Stimulated activated CD8-positive, alpha-beta memory T cell treated with anti-CD3 and anti-CD28 coated beads, Interleukin-15, amount 100 ng/mL, for 48 hours (primary cell): ENCODE measurements around the gene HEPH.
"Not testable (repeated sequence)": the region's sequence is repeated elsewhere in the genome, so short reads cannot be mapped to it uniquely, and the experiment has no call there.

ENCODE experiments used
- DNase-seq, 2 donors: peaks; one replicate each; pipeline ENCODE4 v3.0.0-alpha.2; 2020; ENCODE audit warnings: low read depth in 2 of 2

HEPH gene

DNA sequence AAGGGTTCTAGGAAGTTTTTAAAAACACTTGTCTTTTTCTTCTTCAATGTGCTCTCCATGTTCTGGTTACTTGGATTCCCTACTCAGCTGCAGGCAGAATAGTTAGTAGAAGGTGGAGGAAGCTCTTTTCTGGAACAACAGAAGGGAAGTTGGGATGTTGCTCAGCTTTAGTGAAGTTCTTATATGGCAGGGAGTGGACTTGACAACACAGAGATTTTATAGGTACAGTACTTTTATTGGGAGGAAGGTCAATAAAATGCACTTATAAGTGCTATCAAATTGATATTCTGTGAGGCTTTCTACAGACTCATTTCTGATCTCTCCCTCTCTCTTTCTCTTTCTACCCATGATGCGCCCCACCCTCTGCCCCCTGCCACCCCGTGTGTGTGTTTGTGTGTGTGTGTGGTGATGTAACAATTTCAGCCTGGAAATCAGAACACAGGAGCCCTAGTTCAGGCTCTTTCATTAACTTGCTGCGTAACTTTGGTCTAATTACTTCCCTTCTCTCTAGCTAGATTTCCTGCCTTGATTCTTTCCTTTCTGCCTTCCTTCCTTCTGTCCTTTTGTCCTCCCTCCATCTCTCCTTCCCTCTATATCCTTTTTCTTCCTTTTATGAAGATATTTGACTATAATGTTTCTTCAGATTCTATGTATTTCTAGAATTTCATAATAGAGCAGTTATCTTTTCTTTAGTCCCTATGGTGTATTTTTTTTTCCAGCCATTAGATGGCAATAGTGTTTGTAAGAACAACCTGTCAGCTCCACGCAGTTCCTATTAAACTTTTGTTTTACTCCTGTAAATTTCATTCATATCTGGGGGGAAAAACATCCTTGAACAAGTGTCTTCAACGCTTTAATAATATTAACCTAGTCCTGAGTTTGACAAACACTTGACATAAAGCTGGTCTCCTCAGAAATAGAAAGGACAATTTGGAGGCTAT is 37.1 kb downstream of the HEPH start:
- no peak for DNase-seq

DNA sequence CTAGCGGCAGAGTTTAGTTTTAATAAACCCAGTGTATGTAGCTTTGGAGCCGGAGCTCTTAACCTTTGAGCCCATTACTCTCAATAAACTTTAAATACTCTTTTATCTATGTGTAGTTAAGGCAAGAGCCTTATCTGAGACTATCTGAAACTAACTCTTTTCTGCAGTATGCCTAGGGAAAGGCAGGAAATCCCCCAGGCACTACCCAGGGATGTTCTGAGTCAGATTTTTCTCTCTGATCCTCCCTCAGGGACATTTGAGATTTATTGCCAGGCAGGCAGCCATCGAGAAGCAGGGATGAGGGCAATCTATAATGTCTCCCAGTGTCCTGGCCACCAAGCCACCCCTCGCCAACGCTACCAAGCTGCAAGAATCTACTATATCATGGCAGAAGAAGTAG is 39.1 kb downstream of the HEPH start:
- DNase-seq = no peak

DNA sequence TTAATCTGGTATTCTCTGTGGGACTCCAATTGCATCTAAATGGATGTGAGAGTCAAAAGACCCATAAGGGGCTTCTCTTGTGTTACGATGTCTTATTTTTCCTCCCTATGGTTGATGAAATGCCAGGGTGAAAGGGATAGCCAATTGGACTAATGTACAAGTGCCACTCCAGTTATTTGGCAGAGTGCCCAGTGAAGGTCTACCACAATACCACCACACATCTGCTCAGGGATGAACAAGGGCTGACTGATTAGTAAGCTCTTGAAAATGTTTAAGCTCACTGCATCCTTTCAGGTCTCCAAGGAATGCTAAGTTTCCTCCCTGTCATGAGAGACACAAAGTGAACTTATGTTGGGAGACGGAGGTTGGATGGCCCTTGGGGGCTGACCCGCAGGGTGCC is 57.8 kb downstream of the HEPH start:
- no peak for DNase-seq

DNA sequence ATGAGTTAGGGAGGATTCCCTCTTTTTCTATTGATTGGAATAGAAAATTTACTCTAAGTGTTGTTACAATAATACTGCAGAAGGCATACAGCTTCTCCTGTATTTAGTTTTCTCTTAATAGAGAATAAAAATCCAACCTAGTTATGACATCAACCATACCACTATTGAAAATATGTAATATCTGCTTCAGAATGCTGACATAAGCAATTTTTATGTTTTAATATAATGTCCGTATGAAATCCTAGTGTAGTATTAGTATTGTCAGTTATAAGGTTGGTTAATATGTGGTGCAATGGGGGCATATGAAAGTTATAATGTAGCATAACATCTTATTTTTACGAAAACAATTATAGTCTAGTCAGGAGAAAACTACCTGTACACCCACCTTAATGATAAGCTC is 68.2 kb downstream of the HEPH start:
- no peak for DNase-seq

DNA sequence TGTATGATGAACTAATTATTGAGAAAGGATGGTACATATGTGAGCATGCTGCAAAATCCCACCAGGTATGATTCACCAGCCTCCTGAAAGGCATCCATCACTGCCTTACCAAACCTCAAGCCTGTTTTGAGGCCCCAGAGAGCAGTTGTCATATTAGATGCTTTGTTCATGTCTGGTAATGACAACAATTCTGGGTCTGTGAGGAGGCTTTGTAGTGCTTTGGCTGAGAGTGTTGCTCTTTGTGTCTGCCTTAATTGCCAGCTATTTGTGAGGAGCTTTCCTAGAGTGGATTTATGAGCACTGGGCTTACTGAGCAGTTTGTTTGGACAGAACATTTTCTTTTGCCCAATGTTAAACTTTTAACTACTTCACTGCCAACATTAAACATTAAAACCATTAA is 69.2 kb downstream of the HEPH start:
- no peak for DNase-seq

DNA sequence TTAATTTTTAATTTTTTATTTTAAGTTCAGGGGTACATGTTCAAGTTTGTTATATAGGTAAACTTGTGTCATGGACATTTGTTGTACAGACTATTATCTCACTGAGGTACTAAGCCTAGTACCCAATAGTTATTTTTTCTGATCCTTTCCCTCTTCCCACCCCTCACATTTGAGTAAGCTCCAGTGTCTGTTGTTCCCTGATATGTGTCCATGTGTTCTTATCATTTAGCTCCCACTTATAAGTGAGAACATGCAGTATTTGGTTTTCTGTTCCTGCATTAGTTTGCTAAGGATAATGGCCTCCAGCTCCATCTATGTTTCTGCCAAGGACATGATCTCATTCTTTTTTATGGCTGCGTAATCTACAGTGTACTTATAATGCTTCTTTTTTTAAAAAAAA is 69.9 kb downstream of the HEPH start:
- not testable (repeated sequence) for DNase-seq

DNA sequence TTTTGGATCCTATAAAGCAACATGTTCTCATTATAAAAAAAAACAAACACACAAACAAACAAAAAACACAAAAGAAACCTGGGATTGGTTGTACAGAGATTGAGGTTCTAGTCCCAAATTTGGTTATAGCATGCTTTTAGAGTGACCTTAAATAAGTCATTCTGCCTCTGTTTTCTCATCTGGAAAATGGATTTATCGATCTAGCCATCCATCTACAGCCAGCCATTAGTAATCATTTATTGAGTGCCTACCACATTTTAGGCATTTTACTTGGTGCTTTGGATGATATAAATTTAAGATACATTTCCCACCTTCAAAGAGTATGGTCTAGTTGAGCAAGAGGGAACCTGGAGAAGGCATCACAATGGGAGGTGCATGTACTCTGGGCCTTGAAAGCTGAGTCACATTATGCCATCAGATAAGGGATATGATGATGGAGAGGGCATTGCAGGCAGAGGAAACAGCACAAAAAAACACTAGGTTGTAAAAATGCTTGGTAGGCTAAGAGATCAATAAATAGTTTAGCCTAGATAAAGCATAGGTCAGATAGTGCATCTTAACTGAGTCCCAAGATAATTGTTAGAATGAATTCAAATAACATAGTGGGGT is 91.4 kb downstream of the HEPH start:
- no peak for DNase-seq

DNA sequence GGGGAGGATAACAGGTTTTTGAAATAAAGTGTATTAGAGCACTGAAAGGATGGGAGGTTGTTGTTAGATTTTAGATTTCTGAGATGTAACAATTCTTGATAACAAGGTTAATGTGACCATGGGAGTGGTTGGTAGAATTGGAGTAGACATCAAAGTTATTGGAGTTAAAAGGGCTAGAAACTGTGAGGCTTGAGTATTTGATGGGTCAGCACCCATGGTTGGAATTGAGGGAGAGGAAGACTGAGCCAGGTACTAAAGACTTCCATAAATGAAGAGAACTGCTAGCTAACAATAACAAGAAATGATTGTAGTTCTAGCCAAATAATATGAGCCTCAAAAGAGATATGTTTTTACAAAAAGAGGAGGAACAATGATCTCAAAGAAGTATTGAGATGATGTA is 98.8 kb downstream of the HEPH start:
- no peak for DNase-seq
